Left colon (tissue), 2 donors: ENCODE results near the gene DNAJC9. TPM values are rescaled to one million over a fixed set of nuclear protein-coding genes. Genes with fewer than 3 reads are reported as not detected.
A peak's percentile ranks its signal among the peaks of the same experiment; 100 is the strongest.
"Not testable (repeated sequence)": the region's sequence is repeated elsewhere in the genome, so short reads cannot be mapped to it uniquely, and the experiment has no call there.

ENCODE experiments used
- ATAC-seq: fragments of 200-7000 bp; cut with Tn5 transposase; one replicate; pipeline ENCODE4 v1.9.1; 2020; ENCODE audit warnings: mild to moderate bottlenecking, moderate library complexity
- DNase-seq, 2 donors: peaks; one replicate each; pipeline ENCODE4 v3.0.0-alpha.2; 2020
- intact Hi-C, 2 donors: fragments of 100-400 bp; cut with DNase I in 1 of 2; cut with micrococcal nuclease in 1 of 2; formaldehyde crosslinking; loops; one replicate each; pipeline versions ENCODE4 v1.11.2 to v1.14.0; 2022; cut with DNase I, micrococcal nuclease
- long read RNA-seq: library from polyadenylated mRNA; unstranded; transcript quantifications from one replicate; pipeline ENCODE4 v2.0.0, GENCODE V29; 2021
- total RNA-seq, 2 donors: library from RNA; stranded (reverse); fragmentation: NEBNext Ultra II Directional; extraction: Animal tissue kit (Norgen Biotek cat#: 25700); gene quantifications; one replicate each; pipeline ENCODE4 v1.2.1, GENCODE V29; 2021
- donor health status: DM: no; HTN: no; CAD: no.
- donor health status: DM: yes; HTN: yes; CAD: no.

DNAJC9 gene
- 10 to 100 TPM; 11.8 to 15.9 TPM for total RNA-seq
- long read RNA-seq, transcript DNAJC9-201 (5 exons, 3,032 nt): major isoform, 52 of 66 reads
- long read RNA-seq, partial matches to known transcripts: 5 of 66 reads
- long read RNA-seq, other reads (novel, unspliced or antisense): 9 of 66 reads

DNA sequence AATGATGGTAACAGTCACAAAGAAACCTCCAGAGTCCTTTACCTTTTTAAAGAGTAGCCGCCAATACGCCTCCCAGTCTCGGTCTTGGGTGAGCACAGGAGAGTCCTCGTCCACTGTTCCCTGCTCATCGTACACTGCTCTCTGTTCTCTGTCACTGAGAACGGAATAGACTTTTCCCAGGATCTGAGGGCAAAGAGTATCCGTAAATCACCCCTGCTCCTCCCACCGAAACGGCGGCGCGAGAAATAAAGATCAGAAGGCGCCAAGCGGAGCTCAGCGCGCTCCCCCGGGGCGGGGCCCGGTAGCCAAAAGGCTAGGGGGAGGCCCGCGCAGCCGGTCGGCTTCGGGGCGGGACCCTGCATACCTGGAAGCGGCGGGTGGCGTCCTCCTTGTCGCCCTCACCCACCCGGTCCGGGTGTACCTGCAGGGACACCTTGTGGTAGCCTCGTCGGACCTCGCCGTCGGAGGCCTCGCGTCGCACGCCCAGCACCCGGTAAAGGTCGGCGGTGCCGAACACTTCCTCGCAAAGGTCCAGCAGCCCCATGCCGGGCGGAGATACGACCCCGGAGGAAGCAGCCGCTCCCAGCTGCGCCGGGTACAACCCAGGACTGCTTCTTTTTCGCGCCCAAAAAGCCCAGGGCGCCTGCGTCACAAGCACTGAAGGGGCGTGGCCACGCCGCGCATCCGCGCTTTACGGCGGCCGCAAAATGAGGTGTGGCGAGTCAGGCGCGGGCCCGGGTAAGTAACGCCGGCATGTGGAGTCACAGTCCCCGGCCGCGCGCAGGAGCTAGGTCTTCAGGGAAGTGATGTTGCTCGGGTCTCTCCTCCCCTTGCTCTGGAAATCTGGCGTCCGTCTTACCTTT is at the start of gene DNAJC9:
Gene DNAJC9 (minus strand): TSS at position 610 of the 863 bp plus-strand sequence. CDS start 66 bp downstream, at position 544.
- DNase-seq (peak; percentile 95 to 99), ATAC-seq (peak; percentile 85)
- intact Hi-C loops: no loop called here

GRCh38 chr10:73293461-73293860 is 46.4 kb upstream of the DNAJC9 start:
- ATAC-seq: no peak
- intact Hi-C loops: no loop called here
- no peak for DNase-seq

DNA sequence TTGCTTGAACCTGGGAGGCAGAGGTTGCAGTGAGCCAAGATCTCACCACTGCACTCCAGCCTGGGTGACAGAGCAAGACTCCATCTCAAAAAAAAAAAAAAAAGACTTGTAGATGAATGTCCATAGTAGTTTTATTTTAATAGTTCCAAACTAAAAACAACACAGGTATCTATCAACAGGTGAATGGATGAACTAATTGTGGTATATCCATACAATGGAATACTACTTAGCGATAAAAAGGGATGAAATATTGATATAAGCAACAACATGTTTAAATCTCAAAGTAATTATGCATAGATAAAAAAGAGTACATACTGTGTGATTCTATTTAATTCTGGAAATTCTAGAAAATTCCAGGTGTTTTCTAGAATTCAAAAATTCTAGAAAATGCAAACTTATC is 42.9 kb upstream of the DNAJC9 start:
- ATAC-seq (no peak), DNase-seq (no peak)
- intact Hi-C loops: no loop called here

GRCh38 chr10:73287441-73287840 is 40.4 kb upstream of the DNAJC9 start:
- ATAC-seq (no peak), DNase-seq (no peak)
- intact Hi-C loops: no loop called here

DNA sequence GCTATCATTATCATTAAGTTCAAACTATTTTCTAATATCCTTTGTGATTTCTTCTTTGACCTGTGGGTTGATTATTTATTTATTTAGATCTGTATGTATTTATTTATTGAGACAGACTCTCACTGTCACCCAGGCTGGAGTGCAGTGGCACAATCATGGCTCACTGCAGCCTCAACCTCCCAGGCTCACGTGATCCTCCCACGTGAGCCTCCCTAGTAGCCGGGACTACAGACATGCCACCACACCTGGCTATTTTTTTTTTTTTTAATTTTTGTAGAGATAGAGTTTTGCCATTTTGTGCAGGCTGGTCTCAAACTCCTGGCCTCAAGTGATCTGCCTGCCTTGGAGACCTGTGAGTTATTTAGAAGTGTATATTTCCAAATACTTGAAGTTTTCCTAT is 34.0 kb upstream of the DNAJC9 start:
- DNase-seq (no peak), ATAC-seq (no peak)
- intact Hi-C loops: no loop called here

DNA sequence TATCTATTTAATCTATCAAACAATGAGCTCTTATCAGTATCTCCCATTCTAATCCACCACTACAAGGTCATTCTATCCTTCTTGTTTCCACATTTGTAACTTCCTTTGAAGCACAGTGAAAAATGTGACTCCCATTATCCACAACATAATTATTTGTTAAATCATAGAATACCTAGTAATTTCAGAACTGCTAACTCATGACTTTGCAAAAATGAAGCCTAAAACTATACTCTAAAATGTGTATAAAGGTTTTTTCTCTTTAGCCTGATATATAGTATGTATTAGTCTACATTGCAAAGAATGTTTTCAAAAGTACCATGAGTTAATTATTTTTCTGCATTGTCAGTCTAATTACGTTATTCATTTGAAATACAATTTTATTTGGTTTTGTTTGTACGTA is 17.4 kb upstream of the DNAJC9 start:
- no peak for ATAC-seq
- intact Hi-C loops: no loop called here
- no peak for DNase-seq

- ATAC-seq (no peak), DNase-seq (no peak)
- intact Hi-C loops: no loop called here
These were observed 16.8 kb upstream of the DNAJC9 start for GRCh38 chr10:73263693-73264347.

GRCh38 chr10:73262880-73263555 is 16.0 kb upstream of the DNAJC9 start:
- intact Hi-C loops: no loop called here
- ATAC-seq (no peak), DNase-seq (no peak)

- intact Hi-C loops: no loop called here
- DNase-seq (no peak), ATAC-seq (no peak)
These were observed 15.2 kb upstream of the DNAJC9 start for GRCh38 chr10:73262105-73262730.

GRCh38 chr10:73261362-73261995 is 14.4 kb upstream of the DNAJC9 start:
- ATAC-seq (no peak), DNase-seq (no peak)
- intact Hi-C loops: no loop called here

DNA sequence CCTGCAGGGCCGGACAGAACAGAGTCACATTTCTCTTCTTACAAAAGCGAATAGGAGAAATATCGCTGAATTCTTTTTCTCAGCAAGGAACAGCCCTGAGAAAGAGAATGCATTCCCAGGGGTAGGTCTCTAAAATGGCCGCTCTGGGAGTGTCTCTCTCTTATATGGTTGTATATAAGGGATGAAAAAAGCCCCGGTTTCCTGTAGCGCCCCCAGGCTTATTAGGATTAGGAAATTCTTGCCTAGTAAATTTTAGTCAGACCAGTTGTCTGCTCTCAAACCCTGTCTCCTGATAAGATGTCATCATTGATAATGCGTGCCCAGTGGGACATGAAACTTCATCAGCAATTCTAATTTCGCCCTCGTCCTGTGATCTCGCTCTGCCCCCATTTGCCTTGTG is 11.6 kb upstream of the DNAJC9 start:
- DNase-seq, ATAC-seq, intact Hi-C loops: not testable (repeated sequence)

DNA sequence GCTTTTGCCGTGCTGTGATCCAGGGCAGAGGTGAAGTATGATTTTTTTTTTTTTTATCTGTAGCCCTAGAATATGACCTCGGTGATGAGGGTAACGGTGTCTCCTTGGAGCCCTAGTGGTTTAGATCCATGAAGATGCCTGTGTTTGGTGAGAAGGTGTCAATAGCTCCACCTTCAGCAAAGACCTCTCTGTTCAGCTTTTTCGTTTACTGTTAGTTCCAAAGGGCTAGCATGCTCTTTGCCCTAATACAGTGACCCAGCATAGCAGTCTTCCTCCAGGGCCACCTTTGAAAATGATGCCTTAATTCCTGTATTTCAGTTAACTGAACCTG is 6.1 kb upstream of the DNAJC9 start:
- DNase-seq (no peak), ATAC-seq (peak; percentile 31)
- intact Hi-C loops: no loop called here

DNA sequence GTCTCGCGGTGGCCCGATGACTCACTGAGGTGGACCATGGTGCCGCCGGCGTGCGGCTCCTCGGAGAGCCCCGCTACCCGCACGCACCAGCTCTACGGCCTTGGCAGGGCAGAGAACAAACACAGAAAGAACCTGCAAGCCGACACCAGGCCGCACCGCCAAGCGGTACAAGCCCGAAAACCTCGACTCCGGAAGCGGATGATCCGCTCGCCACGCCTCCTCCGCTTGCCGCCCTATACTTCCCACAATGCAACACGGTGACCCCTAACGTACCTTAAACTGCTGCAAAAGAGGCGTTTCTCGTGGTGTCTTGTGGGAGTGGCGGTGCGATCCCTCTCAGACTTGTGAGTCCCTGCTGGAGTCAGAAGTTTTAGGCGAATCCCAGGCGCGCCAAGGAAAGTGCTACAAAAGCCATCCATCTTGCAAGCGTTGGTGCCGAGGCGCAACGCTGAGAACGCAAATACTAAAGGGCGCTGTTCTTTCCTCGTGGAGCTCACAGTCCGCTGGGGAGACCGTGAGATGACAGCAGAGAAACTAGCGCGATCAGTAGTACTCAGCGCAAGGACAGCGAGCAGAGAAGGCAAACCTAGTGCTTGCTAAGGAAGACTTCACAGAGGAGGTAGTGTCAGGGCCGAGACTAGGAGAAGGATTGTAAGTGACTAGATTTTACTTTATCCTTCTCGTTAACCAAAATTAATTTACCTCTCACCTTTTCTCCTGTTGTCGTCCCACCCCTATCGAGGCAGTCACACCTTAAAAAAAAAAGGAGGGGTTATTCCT is 5.6 kb upstream of the DNAJC9 start, which contains the start of gene MRPS16:
Gene MRPS16 (minus strand): TSS at position 200 of the 780 bp plus-strand sequence. CDS start 162 bp downstream, at position 38.
- intact Hi-C loops: no loop called here
- peak; percentile 95 for ATAC-seq
- peak; percentile 95 to 96 for DNase-seq

DNA sequence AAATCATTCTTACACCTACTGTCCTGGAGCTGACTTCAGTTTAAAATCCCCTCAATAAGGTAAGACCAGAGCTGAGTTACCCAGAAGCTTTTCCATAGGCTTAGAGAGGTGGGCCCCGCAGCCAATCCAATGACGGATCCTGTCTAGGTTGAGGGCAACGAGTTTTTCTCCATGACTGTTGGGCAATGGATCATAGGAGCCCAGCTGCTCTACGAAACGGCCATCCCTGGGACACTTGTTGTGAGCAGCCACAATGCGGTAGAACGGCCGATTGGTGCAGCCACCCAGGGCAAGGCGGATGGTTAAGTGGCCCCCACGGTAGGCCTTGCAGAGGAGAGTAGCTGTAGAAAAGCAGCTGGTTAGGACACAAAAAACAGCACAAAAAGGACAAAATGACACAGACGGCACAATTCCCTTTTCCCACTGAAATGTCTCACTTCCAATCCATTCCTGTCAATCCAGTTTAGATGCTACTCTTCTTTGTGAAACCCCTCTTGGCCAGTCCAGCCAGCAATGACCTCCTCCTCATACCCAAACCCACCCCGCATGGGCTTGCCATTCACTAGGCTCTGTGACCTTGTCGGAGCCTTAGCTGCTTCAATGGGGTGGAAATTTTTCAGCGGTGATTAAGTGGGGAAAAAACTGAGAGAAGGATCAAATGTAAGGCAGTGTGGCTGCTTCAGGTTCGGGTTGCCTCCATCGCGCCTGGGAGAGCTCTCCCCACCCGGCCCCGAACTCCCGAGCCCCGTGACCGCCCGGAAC is 4.8 kb upstream of the DNAJC9 start:
- DNase-seq (peak in 1 of 2 donors; percentile 20), ATAC-seq (peak; percentile 4)
- intact Hi-C loops: no loop called here

DNA sequence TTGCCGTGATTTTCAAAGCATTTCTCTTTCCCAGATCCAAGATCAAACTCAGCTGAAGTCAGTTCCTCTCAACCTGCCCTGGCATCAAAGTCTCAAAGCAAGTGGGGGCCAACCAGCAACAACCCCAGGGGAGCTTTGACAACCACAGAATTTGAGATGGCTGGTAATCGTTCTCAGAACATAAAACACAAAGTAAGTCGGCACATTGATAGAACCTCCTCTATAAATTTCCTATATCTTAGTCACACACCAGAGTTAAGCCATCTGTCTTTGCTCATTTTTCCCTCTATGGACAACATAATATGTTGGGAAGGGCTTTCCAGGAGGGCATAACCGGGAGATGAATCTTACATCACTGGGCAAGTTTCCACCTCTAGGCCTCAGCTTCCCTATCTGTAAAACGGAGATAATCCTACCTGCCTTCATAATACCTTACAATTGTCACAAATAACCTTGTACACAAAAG is 1.2 kb upstream of the DNAJC9 start:
- DNase-seq: no peak
- no peak for ATAC-seq
- intact Hi-C loops: no loop called here

DNA sequence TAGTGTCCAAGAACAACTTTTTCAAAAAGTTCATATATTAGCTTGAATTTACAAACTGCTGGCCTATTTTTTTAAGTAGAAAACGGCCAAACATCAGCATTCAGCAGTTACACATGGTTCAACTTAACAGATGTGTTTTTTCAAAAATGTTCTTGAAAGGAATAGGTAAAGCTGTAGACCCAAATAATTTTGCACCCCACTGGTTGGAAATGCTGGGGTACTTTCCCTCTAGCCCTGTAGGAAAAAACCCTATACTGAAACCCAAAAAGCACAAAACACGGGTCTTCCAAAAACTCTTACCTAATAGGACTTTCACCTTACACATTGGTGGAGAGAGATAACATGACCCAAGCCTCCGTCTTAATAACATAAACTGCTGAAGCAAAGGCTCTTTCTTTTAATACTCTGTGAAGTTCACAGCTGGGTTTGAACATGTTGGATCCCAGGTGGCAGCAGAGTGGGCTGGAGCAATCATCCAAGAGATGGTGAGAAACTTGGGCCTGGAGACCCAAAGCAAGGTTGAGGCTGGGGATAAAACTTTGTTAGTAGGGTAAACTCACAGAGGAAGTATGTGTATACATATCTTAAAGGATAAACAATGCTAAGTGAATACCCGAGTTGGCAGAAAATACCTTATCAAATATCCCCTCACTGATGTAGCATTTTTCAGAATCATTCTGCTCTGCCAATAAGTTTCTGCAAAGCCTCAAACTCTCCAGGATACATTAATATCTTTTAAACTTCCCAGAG is 629 bp upstream of the DNAJC9 start:
- intact Hi-C loops: no loop called here
- no peak for DNase-seq
- no peak for ATAC-seq

- intact Hi-C loops: no loop called here
- DNase-seq: no peak
These were observed 771 bp downstream of the DNAJC9 start for GRCh38 chr10:73246322-73246645.

More at GRCh38 chr10:73246322-73246645, 771 bp downstream of the DNAJC9 start:
- no peak for ATAC-seq
